CD4-positive, alpha-beta T cell (primary cell): ENCODE data around the gene RSAD2. TPM values are rescaled to one million over a fixed set of nuclear protein-coding genes. Genes with fewer than 3 reads are reported as not detected.

ENCODE experiments used
- ATAC-seq: fragments of 200-7000 bp; cut with Tn5 transposase; one replicate; pipeline ENCODE4 v1.10.0; 2022; ENCODE audit warnings: mild to moderate bottlenecking; ENCODE audit not compliant: poor library complexity
- CTCF ChIA-PET: fragments of 350-600 bp; sonication (Branson Sonifier 250); formaldehyde crosslinking; loops from one replicate; lab custom pipeline; 2021; ENCODE audit warnings: antibody characterized with exemption, inconsistent platforms; lab: Charles Lee
- POLR2A ChIA-PET: fragments of 350-600 bp; sonication (Branson Sonifier 250); formaldehyde crosslinking; loops from one replicate; lab custom pipeline; 2021; ENCODE audit warnings: antibody characterized with exemption, inconsistent platforms; lab: Charles Lee
- DNase-seq, 14 experiments: peaks; one replicate each; pipeline ENCODE4 v3.0.0-alpha.2; 2013 to 2020; ENCODE audit warnings: mixed read lengths in 2 of 14
- H3K27ac ChIP-seq, 2 donors: one replicate each; pipeline versions ENCODE4 v1.5.1 to v1.7.0; 2013; ENCODE audit warnings: low read length in 2 of 2, low read depth in 1 of 2, mild to moderate bottlenecking in 1 of 2
- H3K27me3 ChIP-seq, 2 experiments: 1 replicate in 1 of 2; 2 replicates in 1 of 2; pipeline versions ENCODE4 v1.6.1 to v1.7.0; 2013; ENCODE audit warnings: low read length in 2 of 2, control low read depth in 1 of 2, mild to moderate bottlenecking in 1 of 2, moderate library complexity in 1 of 2; ENCODE audit not compliant: insufficient read depth in 2 of 2, control insufficient read depth in 1 of 2
- H3K36me3 ChIP-seq: one replicate; pipeline ENCODE4 v1.6.1; 2013; ENCODE audit warnings: low read length, control low read depth; ENCODE audit not compliant: insufficient read depth
- H3K4me1 ChIP-seq: one replicate; pipeline ENCODE4 v1.6.1; 2013; ENCODE audit warnings: low read length, control low read depth; ENCODE audit not compliant: insufficient read depth
- H3K4me3 ChIP-seq: one replicate; pipeline ENCODE4 v1.5.1; 2013; ENCODE audit warnings: mild to moderate bottlenecking, low read length, moderate library complexity
- H3K9me3 ChIP-seq, 2 experiments: 1 replicate in 1 of 2; 2 replicates in 1 of 2; pipeline versions ENCODE4 v1.6.1 to v1.7.0; 2013; ENCODE audit warnings: low read length in 2 of 2, mild to moderate bottlenecking in 2 of 2, control low read depth in 1 of 2, moderate library complexity in 1 of 2; ENCODE audit not compliant: control insufficient read depth in 1 of 2, insufficient read depth in 1 of 2
- H3K27ac Mint-ChIP-seq: one replicate; pipeline ENCODE4 v1.8.0; 2020; ENCODE audit warnings: mixed read lengths
- H3K27me3 Mint-ChIP-seq: one replicate; pipeline ENCODE4 v1.8.0; 2021; ENCODE audit warnings: mixed read lengths
- H3K36me3 Mint-ChIP-seq: one replicate; pipeline ENCODE4 v1.8.0; 2021; ENCODE audit warnings: low read depth, mixed read lengths
- H3K4me1 Mint-ChIP-seq: one replicate; pipeline ENCODE4 v1.8.0; 2021; ENCODE audit warnings: low read depth, mixed read lengths
- H3K4me3 Mint-ChIP-seq: one replicate; pipeline ENCODE4 v1.8.0; 2020; ENCODE audit warnings: mild to moderate bottlenecking, mixed read lengths
- H3K9me3 Mint-ChIP-seq: one replicate; pipeline ENCODE4 v1.8.0; 2020; ENCODE audit warnings: mixed read lengths
- CTCF ChIP-seq: fragments of 200-600 bp; IDR thresholded peaks from one replicate; pipeline ENCODE4 v1.8.0; 2022; ENCODE audit warnings: antibody characterized with exemption, mild to moderate bottlenecking
- intact Hi-C, 2 experiments: fragments of 100-400 bp; cut with DNase I in 1 of 2; cut with micrococcal nuclease in 1 of 2; formaldehyde crosslinking; loops; one replicate each; pipeline versions ENCODE4 v1.15.1 to v1.9.0; 2023 to 2025; cut with DNase I, micrococcal nuclease
- total RNA-seq, 174 experiments: library from RNA in 2 of 174; stranded (reverse) in 2 of 174; gene quantifications; one replicate each; pipeline ENCODE4 v1.2.3 and lab custom pipeline; 2021 to 2026

The RSAD2 gene
- total RNA-seq, 2 experiments from 2014 or later, result 3.9 to 4.6 TPM

GRCh38 chr2:6883448-6884122 lies 6.0 kb downstream of the RSAD2 start:
- Mint-ChIP-seq H3K36me3 (peaks cover 28% of the 10 kb centered on the region), H3K27me3 (no peaks in the 10 kb centered on the region), H3K4me1 (peaks cover 39% of the 10 kb centered on the region), H3K27ac (no peak overlapping the region), H3K9me3 (no peaks in the 10 kb centered on the region), H3K4me3 (no peak overlapping the region)
- ATAC-seq (no peak), DNase-seq (no peak)
- intact Hi-C loops, result no loop called here
- Histone ChIP-seq H3K27ac (no peak overlapping the region), H3K4me3 (no peak overlapping the region), H3K4me1 (peaks cover 16% of the 10 kb centered on the region), H3K36me3 (no peaks in the 10 kb centered on the region), H3K27me3 (no peaks in the 10 kb centered on the region), H3K9me3 (no peaks in the 10 kb centered on the region)
- ChIA-PET CTCF (interaction anchor here (1.4 kb wide), 1 partner anchor 18 kb away, joined by 5 read pairs; the partner anchor contains the start of gene CMPK2), POLR2A (interaction anchor here (1.1 kb wide), 1 partner anchor 19 kb away, joined by 4 read pairs; no protein-coding TSS in a partner anchor)
- no peak for TF ChIP-seq CTCF

GRCh38 chr2:6885551-6885950 lies 8.0 kb downstream of the RSAD2 start:
- no peaks in the 10 kb centered on the region for H3K9me3 Mint-ChIP-seq
- CTCF ChIA-PET, result no interaction called here
- no peak overlapping the region for H3K4me3 Mint-ChIP-seq
- DNase-seq (no peak), ATAC-seq (no peak)
- Histone ChIP-seq H3K36me3 (peaks cover 4% of the 10 kb centered on the region), H3K27ac (no peak overlapping the region), H3K9me3 (no peaks in the 10 kb centered on the region), H3K4me1 (peaks cover 8% of the 10 kb centered on the region), H3K27me3 (no peaks in the 10 kb centered on the region), H3K4me3 (no peak overlapping the region)
- H3K27me3 Mint-ChIP-seq, result no peaks in the 10 kb centered on the region
- peaks cover 38% of the 10 kb centered on the region for H3K36me3 Mint-ChIP-seq
- POLR2A ChIA-PET, result interaction anchor here (0.7 kb wide), 1 partner anchor 8 kb away, joined by 3 read pairs; the partner anchor contains the start of gene RSAD2
- intact Hi-C loops, result no loop called here
- H3K4me1 Mint-ChIP-seq, result peaks cover 21% of the 10 kb centered on the region
- no peak for TF ChIP-seq CTCF
- no peak overlapping the region for H3K27ac Mint-ChIP-seq

DNA sequence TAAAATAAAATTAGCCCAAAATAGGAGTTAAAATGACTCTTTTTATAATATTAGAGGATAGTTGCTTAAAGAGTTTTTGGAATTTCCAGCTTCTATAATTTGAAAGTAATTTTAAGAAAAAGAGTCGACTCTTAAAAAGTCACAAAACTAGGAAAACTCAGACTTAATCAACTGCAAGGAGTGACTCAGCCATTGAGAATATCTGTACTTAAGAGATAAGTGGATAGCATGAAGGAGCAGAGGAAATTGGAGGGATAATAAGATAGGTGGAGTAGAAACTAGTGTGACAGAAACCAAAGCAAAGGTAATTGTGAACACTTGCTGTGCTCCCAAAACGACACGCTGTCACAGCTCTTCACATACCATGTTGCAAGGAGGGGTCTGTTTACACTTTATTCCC lies 8.4 kb downstream of the RSAD2 start:
- Histone ChIP-seq H3K4me3 (no peak overlapping the region), H3K9me3 (no peaks in the 10 kb centered on the region), H3K27ac (no peak overlapping the region), H3K27me3 (no peaks in the 10 kb centered on the region), H3K36me3 (peaks cover 4% of the 10 kb centered on the region), H3K4me1 (peaks cover 8% of the 10 kb centered on the region)
- ChIA-PET POLR2A (interaction anchor here (0.7 kb wide), 1 partner anchor 8 kb away, joined by 3 read pairs; the partner anchor contains the start of gene RSAD2), CTCF (no interaction called here)
- peaks cover 17% of the 10 kb centered on the region for H3K4me1 Mint-ChIP-seq
- H3K36me3 Mint-ChIP-seq, result peaks cover 40% of the 10 kb centered on the region
- H3K9me3 Mint-ChIP-seq, result no peaks in the 10 kb centered on the region
- TF ChIP-seq CTCF, result no peak
- intact Hi-C loops, result no loop called here
- no peaks in the 10 kb centered on the region for H3K27me3 Mint-ChIP-seq
- H3K4me3 Mint-ChIP-seq, result no peak overlapping the region
- no peak for DNase-seq
- H3K27ac Mint-ChIP-seq, result no peak overlapping the region
- ATAC-seq, result no peak
